ENCODE measurements around the gene FBXO40.

FBXO40 gene

DNA sequence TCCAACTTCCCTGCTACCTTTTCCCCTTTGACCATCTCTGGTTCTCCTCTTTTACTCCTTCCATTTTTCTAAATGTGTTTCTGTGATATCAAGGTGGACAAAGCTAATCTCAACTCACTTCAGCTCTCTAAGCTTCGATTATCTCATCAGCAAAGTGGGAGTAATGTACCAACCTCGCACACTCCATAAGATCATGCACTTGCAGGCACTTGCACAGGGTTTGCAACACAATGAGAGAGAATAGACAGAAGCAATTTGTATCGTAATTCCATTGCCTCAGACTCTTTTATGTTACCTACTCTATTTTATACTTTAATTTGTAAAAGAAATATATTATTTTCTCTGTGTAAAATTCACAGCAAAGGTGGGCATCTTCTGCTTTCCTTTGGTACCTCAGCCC lies 40.4 kb upstream of the FBXO40 start:
- H3K4me3 ChIP-seq (ENCODE audit: low read depth, low read length), result no peak overlapping the region
- CTCF ChIA-PET, result no interaction called here
- DNase-seq (ENCODE audit: low read depth, low spot score), result no peak
- TF ChIP-seq, protein P1, sequence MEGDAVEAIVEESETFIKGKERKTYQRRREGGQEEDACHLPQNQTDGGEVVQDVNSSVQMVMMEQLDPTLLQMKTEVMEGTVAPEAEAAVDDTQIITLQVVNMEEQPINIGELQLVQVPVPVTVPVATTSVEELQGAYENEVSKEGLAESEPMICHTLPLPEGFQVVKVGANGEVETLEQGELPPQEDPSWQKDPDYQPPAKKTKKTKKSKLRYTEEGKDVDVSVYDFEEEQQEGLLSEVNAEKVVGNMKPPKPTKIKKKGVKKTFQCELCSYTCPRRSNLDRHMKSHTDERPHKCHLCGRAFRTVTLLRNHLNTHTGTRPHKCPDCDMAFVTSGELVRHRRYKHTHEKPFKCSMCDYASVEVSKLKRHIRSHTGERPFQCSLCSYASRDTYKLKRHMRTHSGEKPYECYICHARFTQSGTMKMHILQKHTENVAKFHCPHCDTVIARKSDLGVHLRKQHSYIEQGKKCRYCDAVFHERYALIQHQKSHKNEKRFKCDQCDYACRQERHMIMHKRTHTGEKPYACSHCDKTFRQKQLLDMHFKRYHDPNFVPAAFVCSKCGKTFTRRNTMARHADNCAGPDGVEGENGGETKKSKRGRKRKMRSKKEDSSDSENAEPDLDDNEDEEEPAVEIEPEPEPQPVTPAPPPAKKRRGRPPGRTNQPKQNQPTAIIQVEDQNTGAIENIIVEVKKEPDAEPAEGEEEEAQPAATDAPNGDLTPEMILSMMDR (IDR thresholded peaks at IDR 0.05; ENCODE audit: insufficient read depth, low read length, missing control alignments), result no peak
- POLR2A ChIA-PET, result no interaction called here

DNA sequence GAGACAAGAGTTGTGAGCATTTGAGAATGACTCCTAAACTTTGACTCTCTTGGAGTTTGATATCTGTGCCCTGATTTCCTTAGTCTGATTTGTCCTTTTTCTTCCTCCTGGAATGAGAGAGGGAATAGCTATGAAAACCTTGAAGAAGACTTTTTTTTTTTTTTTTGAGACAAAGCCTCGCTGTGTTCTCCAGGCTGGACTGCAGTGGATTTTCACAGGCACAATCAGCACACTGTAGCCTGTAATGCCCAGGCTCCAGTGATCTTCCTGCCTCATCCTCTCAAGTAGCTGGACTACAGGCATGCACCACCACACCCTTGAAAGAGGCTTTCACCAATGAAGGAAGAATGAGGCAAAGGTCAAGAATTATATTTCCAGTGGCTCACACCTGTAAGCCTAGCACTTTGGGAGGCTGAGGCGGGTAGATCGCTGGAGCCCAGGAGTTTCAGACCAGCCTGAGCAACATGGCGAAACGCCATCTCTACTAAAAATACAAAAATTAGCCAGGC lies 35.7 kb upstream of the FBXO40 start:
- H3K4me3 ChIP-seq (ENCODE audit: low read depth, low read length), result no peak overlapping the region
- CTCF ChIA-PET, result interaction anchor here (1.2 kb wide), 1 partner anchor 10 kb away, joined by 3 read pairs; no protein-coding TSS in a partner anchor
- DNase-seq (ENCODE audit: low read depth, low spot score), result no peak
- TF ChIP-seq, protein P1 (IDR thresholded peaks at IDR 0.05; ENCODE audit: insufficient read depth, low read length, missing control alignments), result no peak
- POLR2A ChIA-PET, result no interaction called here

GRCh38 chr3:121562148-121562547 lies 31.0 kb upstream of the FBXO40 start:
- TF ChIP-seq, protein P1 (IDR thresholded peaks at IDR 0.05; ENCODE audit: insufficient read depth, low read length, missing control alignments), result no peak
- ChIA-PET POLR2A (no interaction called here), CTCF (interaction anchor here (0.8 kb wide), 1 partner anchor 16 kb away, joined by 5 read pairs; no protein-coding TSS in a partner anchor)

GRCh38 chr3:121566773-121567172 lies 26.4 kb upstream of the FBXO40 start:
- no peak overlapping the region for H3K4me3 ChIP-seq (ENCODE audit: low read depth, low read length)
- CTCF ChIA-PET, result no interaction called here
- TF ChIP-seq, protein P1 (IDR thresholded peaks at IDR 0.05; ENCODE audit: insufficient read depth, low read length, missing control alignments), result no peak
- DNase-seq (ENCODE audit: low read depth, low spot score), result no peak
- POLR2A ChIA-PET, result no interaction called here

More at GRCh38 chr3:121562148-121562547, 31.0 kb upstream of the FBXO40 start:
- no peak for DNase-seq (ENCODE audit: low read depth, low spot score)
- H3K4me3 ChIP-seq (ENCODE audit: low read depth, low read length), result no peak overlapping the region

DNA sequence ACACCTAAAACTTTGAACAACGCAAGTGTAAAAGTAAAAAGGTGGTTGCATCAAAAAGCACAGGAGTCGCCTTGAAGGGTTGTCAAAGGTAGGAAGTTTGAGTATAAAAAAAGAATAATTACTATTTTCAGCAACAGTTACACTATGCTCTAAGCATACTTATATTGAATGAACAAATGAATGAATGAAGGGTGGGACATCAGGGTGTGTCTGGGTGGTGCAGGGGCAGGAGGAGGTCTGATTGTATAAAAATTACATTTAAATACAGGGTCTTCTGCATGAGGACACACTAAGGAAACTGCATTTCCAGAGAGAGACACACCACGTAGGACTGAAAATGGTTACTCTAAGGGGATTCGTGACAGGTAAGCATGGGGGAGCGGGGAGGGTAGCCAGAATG lies 25.5 kb upstream of the FBXO40 start, which contains the start of gene ARGFX:
TSS of gene ARGFX (plus strand) at position 301 of the 400 bp plus-strand sequence. CDS start 2,765 bp downstream, outside the sequence.
- CTCF ChIA-PET, result no interaction called here
- H3K4me3 ChIP-seq (ENCODE audit: low read depth, low read length), result no peak within 1 kb of the TSS
- DNase-seq (ENCODE audit: low read depth, low spot score), result no peak
- POLR2A ChIA-PET, result no interaction called here
- TF ChIP-seq, protein P1 (IDR thresholded peaks at IDR 0.05; ENCODE audit: insufficient read depth, low read length, missing control alignments), result no peak

- POLR2A ChIA-PET, result no interaction called here
- no peak for DNase-seq (ENCODE audit: low read depth, low spot score)
- TF ChIP-seq, protein P1 (IDR thresholded peaks at IDR 0.05; ENCODE audit: insufficient read depth, low read length, missing control alignments), result no peak
- CTCF ChIA-PET, result interaction anchor here (0.6 kb wide), 2 partner anchors 76 to 92 kb away, joined by 3 read pairs; no protein-coding TSS in a partner anchor
- no peak overlapping the region for H3K4me3 ChIP-seq (ENCODE audit: low read depth, low read length)
Observed at GRCh38 chr3:121574449-121574848, 18.7 kb upstream of the FBXO40 start.
